Measurements from ENCODE around the gene HDHD3. TPM values are rescaled to one million over a fixed set of nuclear protein-coding genes. Genes with fewer than 3 reads are reported as not detected.
"Not testable (repeated sequence)": the region's sequence is repeated elsewhere in the genome, so short reads cannot be mapped to it uniquely, and the experiment has no call there.

Gene HDHD3
- total RNA-seq, 1 donor from 2014 or later: 8.8 TPM

DNA sequence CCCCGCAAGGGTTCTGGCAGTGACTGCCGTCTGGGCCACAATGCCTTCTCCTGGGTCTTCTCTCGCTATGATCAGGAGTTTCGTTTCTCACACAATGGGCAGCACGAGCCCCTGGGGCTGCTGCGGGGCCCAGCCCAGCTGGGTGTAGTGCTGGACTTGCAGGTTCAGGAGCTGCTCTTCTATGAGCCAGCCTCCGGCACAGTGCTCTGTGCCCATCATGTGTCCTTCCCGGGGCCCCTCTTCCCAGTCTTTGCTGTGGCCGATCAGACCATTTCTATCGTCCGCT, 7.0 kb downstream of the HDHD3 start:
- Mint-ChIP-seq H3K27me3 (ENCODE audit: low read depth, unreplicated experiment) (peaks cover 8% of the 10 kb centered on the region), H3K4me3 (ENCODE audit: unreplicated experiment) (no peak overlapping the region), H3K27ac (ENCODE audit: unreplicated experiment) (no peak overlapping the region), H3K9me3 (ENCODE audit: unreplicated experiment) (no peaks in the 10 kb centered on the region), H3K36me3 (ENCODE audit: low read depth, unreplicated experiment) (no peaks in the 10 kb centered on the region), H3K4me1 (ENCODE audit: low read depth, unreplicated experiment) (no peaks in the 10 kb centered on the region)
- Histone ChIP-seq H3K4me3 (ENCODE audit: insufficient read depth, low read depth, low read length) (no peak overlapping the region), H3K4me2 (ENCODE audit: low read length) (no peak overlapping the region), H4K20me1 (ENCODE audit: insufficient read depth, low read length) (peaks cover 3% of the 10 kb centered on the region), H3K36me3 (ENCODE audit: insufficient read depth, low read length) (no peaks in the 10 kb centered on the region), H3K9ac (ENCODE audit: low read length) (no peak overlapping the region), H3K27ac (ENCODE audit: low read depth, low read length) (no peak overlapping the region), H2AFZ (ENCODE audit: low read depth, low read length) (no peak overlapping the region), H3K27me3 (ENCODE audit: insufficient read depth, low read length) (no peaks in the 10 kb centered on the region), H3K4me1 (ENCODE audit: insufficient read depth, low read length) (no peaks in the 10 kb centered on the region), H3K9me3 (ENCODE audit: insufficient read depth, low read depth, low read length) (no peaks in the 10 kb centered on the region), H3K79me2 (ENCODE audit: insufficient read depth, low read length) (no peaks in the 10 kb centered on the region)
- DNase-seq (ENCODE audit: low read depth) (no peak), FAIRE-seq (no peak)
- TF ChIP-seq, protein P1, sequence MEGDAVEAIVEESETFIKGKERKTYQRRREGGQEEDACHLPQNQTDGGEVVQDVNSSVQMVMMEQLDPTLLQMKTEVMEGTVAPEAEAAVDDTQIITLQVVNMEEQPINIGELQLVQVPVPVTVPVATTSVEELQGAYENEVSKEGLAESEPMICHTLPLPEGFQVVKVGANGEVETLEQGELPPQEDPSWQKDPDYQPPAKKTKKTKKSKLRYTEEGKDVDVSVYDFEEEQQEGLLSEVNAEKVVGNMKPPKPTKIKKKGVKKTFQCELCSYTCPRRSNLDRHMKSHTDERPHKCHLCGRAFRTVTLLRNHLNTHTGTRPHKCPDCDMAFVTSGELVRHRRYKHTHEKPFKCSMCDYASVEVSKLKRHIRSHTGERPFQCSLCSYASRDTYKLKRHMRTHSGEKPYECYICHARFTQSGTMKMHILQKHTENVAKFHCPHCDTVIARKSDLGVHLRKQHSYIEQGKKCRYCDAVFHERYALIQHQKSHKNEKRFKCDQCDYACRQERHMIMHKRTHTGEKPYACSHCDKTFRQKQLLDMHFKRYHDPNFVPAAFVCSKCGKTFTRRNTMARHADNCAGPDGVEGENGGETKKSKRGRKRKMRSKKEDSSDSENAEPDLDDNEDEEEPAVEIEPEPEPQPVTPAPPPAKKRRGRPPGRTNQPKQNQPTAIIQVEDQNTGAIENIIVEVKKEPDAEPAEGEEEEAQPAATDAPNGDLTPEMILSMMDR (IDR thresholded peaks at IDR 0.05; ENCODE audit: insufficient read depth, low read depth, low read length): no peak
- TF ChIP-seq EZH2 (IDR thresholded peaks at IDR 0.05; ENCODE audit: insufficient read depth, low read length): no peak

DNA sequence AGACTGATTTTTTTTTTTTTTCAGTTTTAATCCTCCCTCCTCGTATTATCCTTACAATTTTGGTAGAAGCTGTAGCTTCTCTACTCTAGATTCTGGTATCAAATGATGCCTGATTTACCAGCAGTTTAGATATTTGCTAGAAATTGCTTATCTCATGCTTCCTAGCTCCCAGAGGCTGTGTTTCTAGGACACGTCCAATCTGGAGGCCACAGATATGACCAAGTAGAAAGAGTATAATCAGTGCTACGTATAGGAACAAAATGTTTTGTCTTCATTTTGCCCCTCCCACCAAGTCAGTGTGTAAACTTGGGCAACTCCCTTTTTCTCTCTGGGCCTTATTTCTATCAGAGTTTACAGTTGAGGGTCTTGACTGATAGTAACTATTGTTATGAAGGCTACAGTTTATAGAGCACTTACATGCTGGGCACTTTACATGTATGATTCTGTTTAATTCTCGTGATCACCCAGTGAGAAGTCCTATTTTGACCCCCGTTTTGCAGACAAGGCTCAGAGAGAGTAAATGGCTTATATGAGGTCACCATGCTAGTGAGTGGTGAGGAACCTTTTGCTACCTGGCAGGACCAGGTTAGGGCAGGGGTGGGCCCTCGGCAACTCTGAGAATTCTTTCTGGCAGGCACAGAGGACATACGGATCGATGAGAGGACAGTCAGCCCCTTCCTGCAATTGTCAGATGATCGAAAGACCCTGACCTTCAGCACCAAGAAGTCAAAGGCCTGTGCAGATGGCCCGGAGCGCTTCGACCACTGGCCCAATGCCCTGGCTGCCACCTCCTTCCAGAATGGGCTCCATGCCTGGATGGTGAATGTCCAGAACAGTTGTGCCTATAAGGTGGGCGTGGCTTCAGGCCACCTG, 7.6 kb downstream of the HDHD3 start:
- Histone ChIP-seq H3K79me2 (ENCODE audit: insufficient read depth, low read length) (no peaks in the 10 kb centered on the region), H3K4me1 (ENCODE audit: insufficient read depth, low read length) (no peaks in the 10 kb centered on the region), H4K20me1 (ENCODE audit: insufficient read depth, low read length) (peaks cover 3% of the 10 kb centered on the region), H3K9me3 (ENCODE audit: insufficient read depth, low read depth, low read length) (no peaks in the 10 kb centered on the region), H3K27ac (ENCODE audit: low read depth, low read length) (no peak overlapping the region), H3K27me3 (ENCODE audit: insufficient read depth, low read length) (no peaks in the 10 kb centered on the region), H2AFZ (ENCODE audit: low read depth, low read length) (no peak overlapping the region), H3K36me3 (ENCODE audit: insufficient read depth, low read length) (no peaks in the 10 kb centered on the region), H3K4me2 (ENCODE audit: low read length) (no peak overlapping the region), H3K9ac (ENCODE audit: low read length) (no peak overlapping the region), H3K4me3 (ENCODE audit: insufficient read depth, low read depth, low read length) (no peak overlapping the region)
- Mint-ChIP-seq H3K27ac (ENCODE audit: unreplicated experiment) (no peak overlapping the region), H3K36me3 (ENCODE audit: low read depth, unreplicated experiment) (no peaks in the 10 kb centered on the region), H3K27me3 (ENCODE audit: low read depth, unreplicated experiment) (peaks cover 8% of the 10 kb centered on the region), H3K4me1 (ENCODE audit: low read depth, unreplicated experiment) (no peaks in the 10 kb centered on the region), H3K9me3 (ENCODE audit: unreplicated experiment) (no peaks in the 10 kb centered on the region), H3K4me3 (ENCODE audit: unreplicated experiment) (no peak overlapping the region)
- FAIRE-seq: no peak
- no peak for TF ChIP-seq EZH2 (IDR thresholded peaks at IDR 0.05; ENCODE audit: insufficient read depth, low read length)
- TF ChIP-seq, protein P1 (IDR thresholded peaks at IDR 0.05; ENCODE audit: insufficient read depth, low read depth, low read length): no peak
- no peak for DNase-seq (ENCODE audit: low read depth)

DNA sequence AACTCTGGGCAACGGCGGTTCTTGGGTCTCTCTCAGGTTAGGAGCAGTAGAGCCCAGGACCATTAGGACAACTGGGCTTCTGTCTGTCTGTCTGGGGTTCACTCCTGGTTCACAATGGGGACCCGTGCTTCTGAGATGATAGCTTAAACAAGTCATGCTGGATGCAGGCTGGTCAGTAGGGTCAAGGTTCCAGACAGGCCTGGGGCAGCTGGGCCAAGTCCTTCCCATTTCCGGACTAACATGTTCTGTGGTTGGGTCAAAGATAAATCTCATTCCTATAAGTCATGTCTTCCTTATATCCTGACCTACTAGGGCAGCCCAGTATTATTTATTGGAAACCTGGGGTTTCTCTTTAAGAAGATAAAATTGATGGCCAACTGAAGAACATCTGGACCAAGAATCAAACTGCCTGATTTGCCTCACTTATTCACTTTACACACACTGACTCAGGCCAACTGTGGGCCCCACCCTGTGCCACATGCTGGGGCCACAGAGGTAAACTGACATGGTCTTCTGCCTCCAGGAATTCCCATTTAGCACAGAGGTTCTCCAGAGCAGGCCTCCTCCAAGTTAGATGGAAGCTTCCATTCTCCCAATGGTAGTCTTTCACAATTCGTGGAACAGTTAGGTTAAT, 8.3 kb downstream of the HDHD3 start:
- Mint-ChIP-seq H3K4me3 (ENCODE audit: unreplicated experiment) (no peak overlapping the region), H3K4me1 (ENCODE audit: low read depth, unreplicated experiment) (no peaks in the 10 kb centered on the region), H3K36me3 (ENCODE audit: low read depth, unreplicated experiment) (no peaks in the 10 kb centered on the region), H3K27me3 (ENCODE audit: low read depth, unreplicated experiment) (peaks cover 8% of the 10 kb centered on the region), H3K27ac (ENCODE audit: unreplicated experiment) (no peak overlapping the region), H3K9me3 (ENCODE audit: unreplicated experiment) (no peaks in the 10 kb centered on the region)
- H3K27ac ChIP-seq (ENCODE audit: low read depth, low read length): no peak overlapping the region
- no peak for TF ChIP-seq EZH2 (IDR thresholded peaks at IDR 0.05; ENCODE audit: insufficient read depth, low read length)
- TF ChIP-seq, protein P1 (IDR thresholded peaks at IDR 0.05; ENCODE audit: insufficient read depth, low read depth, low read length): no peak
- H3K9me3 ChIP-seq (ENCODE audit: insufficient read depth, low read depth, low read length): no peaks in the 10 kb centered on the region
- H3K9ac ChIP-seq (ENCODE audit: low read length): no peak overlapping the region
- no peaks in the 10 kb centered on the region for H3K36me3 ChIP-seq (ENCODE audit: insufficient read depth, low read length)
- FAIRE-seq (no peak), DNase-seq (ENCODE audit: low read depth) (no peak)
- no peak overlapping the region for H3K4me3 ChIP-seq (ENCODE audit: insufficient read depth, low read depth, low read length)
- H3K4me2 ChIP-seq (ENCODE audit: low read length): no peak overlapping the region
- H3K79me2 ChIP-seq (ENCODE audit: insufficient read depth, low read length): no peaks in the 10 kb centered on the region
- H3K4me1 ChIP-seq (ENCODE audit: insufficient read depth, low read length): no peaks in the 10 kb centered on the region
- H2AFZ ChIP-seq (ENCODE audit: low read depth, low read length): no peak overlapping the region
- H3K27me3 ChIP-seq (ENCODE audit: insufficient read depth, low read length): no peaks in the 10 kb centered on the region
- H4K20me1 ChIP-seq (ENCODE audit: insufficient read depth, low read length): peaks cover 1% of the 10 kb centered on the region

DNA sequence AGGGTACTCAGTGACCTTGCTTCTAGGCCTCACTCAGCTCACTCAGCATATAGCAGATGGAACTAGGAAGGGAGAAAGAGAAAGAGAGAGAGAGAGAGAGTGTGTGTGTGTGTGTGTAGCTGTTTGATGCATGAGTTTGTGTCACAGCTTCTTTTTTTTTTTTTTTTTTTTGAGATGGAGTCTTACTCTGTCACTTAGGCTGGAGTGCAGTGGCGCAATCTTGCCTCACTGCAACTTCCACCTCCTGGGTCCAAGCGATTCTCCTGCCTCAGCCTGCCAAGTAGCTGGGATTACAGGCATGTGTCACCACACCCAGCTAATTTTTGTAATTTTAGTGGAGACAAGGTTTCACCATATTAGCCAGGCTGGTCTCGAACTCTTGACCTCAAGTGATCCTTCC, 11.1 kb downstream of the HDHD3 start:
- H3K4me2 ChIP-seq (ENCODE audit: low read length); H3K27me3 ChIP-seq (ENCODE audit: insufficient read depth, low read length); H4K20me1 ChIP-seq (ENCODE audit: insufficient read depth, low read length); FAIRE-seq; H3K27ac Mint-ChIP-seq (ENCODE audit: unreplicated experiment); DNase-seq (ENCODE audit: low read depth); H3K4me3 ChIP-seq (ENCODE audit: insufficient read depth, low read depth, low read length); H3K36me3 Mint-ChIP-seq (ENCODE audit: low read depth, unreplicated experiment); H3K9me3 ChIP-seq (ENCODE audit: insufficient read depth, low read depth, low read length); H3K79me2 ChIP-seq (ENCODE audit: insufficient read depth, low read length); H3K9ac ChIP-seq (ENCODE audit: low read length); H3K27me3 Mint-ChIP-seq (ENCODE audit: low read depth, unreplicated experiment); H3K4me3 Mint-ChIP-seq (ENCODE audit: unreplicated experiment); H3K27ac ChIP-seq (ENCODE audit: low read depth, low read length); H3K9me3 Mint-ChIP-seq (ENCODE audit: unreplicated experiment); H3K4me1 Mint-ChIP-seq (ENCODE audit: low read depth, unreplicated experiment); H3K4me1 ChIP-seq (ENCODE audit: insufficient read depth, low read length); H3K36me3 ChIP-seq (ENCODE audit: insufficient read depth, low read length); H2AFZ ChIP-seq (ENCODE audit: low read depth, low read length): not testable (repeated sequence)
